Mesenchymal stem cell (in vitro differentiated cells and primary cell): ENCODE data around the gene SKAP1.

Source experiments
- DNase-seq: peaks from one replicate; pipeline ENCODE4 v3.0.0-alpha.2; 2013
- H2AFZ ChIP-seq: one replicate; pipeline ENCODE4 v1.6.1; 2013; ENCODE audit warnings: low read depth, mild to moderate bottlenecking, control low read depth, inconsistent platforms, low read length, moderate library complexity
- H2AK5ac ChIP-seq: 2 replicates; pipeline ENCODE4 v1.6.1; 2013; ENCODE audit warnings: low read length, moderate library complexity, mild to moderate bottlenecking, inconsistent platforms; ENCODE audit not compliant: severe bottlenecking
- H2BK120ac ChIP-seq: one replicate; pipeline ENCODE4 v1.6.1; 2013; ENCODE audit warnings: low read depth, mild to moderate bottlenecking, inconsistent platforms, low read length, moderate library complexity
- H2BK12ac ChIP-seq, 2 experiments: one replicate each; pipeline ENCODE4 v1.6.1; 2013; ENCODE audit warnings: inconsistent platforms in 2 of 2, low read length in 2 of 2, mild to moderate bottlenecking in 2 of 2, moderate library complexity in 2 of 2, control low read depth in 1 of 2
- H2BK15ac ChIP-seq: one replicate; pipeline ENCODE4 v1.6.1; 2013; ENCODE audit warnings: mild to moderate bottlenecking, low read depth, inconsistent platforms; ENCODE audit not compliant: poor library complexity, severe bottlenecking
- H2BK5ac ChIP-seq: 2 replicates; pipeline ENCODE4 v1.6.1; 2013; ENCODE audit warnings: low read depth, mild to moderate bottlenecking, low read length, control low read depth, inconsistent platforms; ENCODE audit not compliant: poor library complexity, severe bottlenecking
- H3K14ac ChIP-seq, 2 experiments: one replicate each; pipeline ENCODE4 v1.6.1; 2013; ENCODE audit warnings: inconsistent platforms in 2 of 2, low read length in 2 of 2, control low read depth in 1 of 2, mild to moderate bottlenecking in 1 of 2, moderate library complexity in 1 of 2
- H3K18ac ChIP-seq, 2 experiments: one replicate each; pipeline ENCODE4 v1.6.1; 2013; ENCODE audit warnings: inconsistent platforms in 2 of 2, low read length in 2 of 2, control low read depth in 1 of 2, low read depth in 1 of 2, mild to moderate bottlenecking in 1 of 2
- H3K23ac ChIP-seq, 2 experiments: one replicate each; pipeline ENCODE4 v1.6.1; 2013; ENCODE audit warnings: inconsistent platforms in 2 of 2, low read length in 2 of 2, mild to moderate bottlenecking in 2 of 2, moderate library complexity in 2 of 2, control low read depth in 1 of 2
- H3K27ac ChIP-seq: 2 replicates; pipeline ENCODE4 v1.5.1; 2013; ENCODE audit warnings: mild to moderate bottlenecking, moderate library complexity, low read length, control low read depth, inconsistent platforms; ENCODE audit not compliant: poor library complexity, severe bottlenecking
- H3K27me3 ChIP-seq, 2 experiments: 2 replicates each; pipeline versions ENCODE4 v1.6.1 to v1.7.0; 2013; ENCODE audit warnings: low read length in 2 of 2, mild to moderate bottlenecking in 2 of 2, moderate library complexity in 2 of 2, control low read depth in 1 of 2, inconsistent platforms in 1 of 2; ENCODE audit not compliant: control insufficient read depth in 1 of 2, insufficient read depth in 1 of 2
- H3K36me3 ChIP-seq, 2 experiments: 2 replicates each; pipeline versions ENCODE4 v1.6.1 to v1.7.0; 2013; ENCODE audit warnings: low read length in 2 of 2, control low read depth in 1 of 2, inconsistent platforms in 1 of 2, low read depth in 1 of 2, mild to moderate bottlenecking in 1 of 2; ENCODE audit not compliant: insufficient read depth in 2 of 2, control insufficient read depth in 1 of 2
- H3K4ac ChIP-seq, 2 experiments: one replicate each; pipeline ENCODE4 v1.6.1; 2013; ENCODE audit warnings: inconsistent platforms in 2 of 2, low read length in 2 of 2, mild to moderate bottlenecking in 2 of 2, moderate library complexity in 2 of 2, control low read depth in 1 of 2, low read depth in 1 of 2
- H3K4me1 ChIP-seq: 2 replicates; pipeline ENCODE4 v1.6.1; 2013; ENCODE audit warnings: low read depth, low read length, control low read depth; ENCODE audit not compliant: control insufficient read depth, insufficient read depth
- H3K4me2 ChIP-seq: 2 replicates; pipeline ENCODE4 v1.6.1; 2013; ENCODE audit warnings: low read length, mild to moderate bottlenecking, inconsistent platforms; ENCODE audit not compliant: poor library complexity, severe bottlenecking
- H3K4me3 ChIP-seq, 2 experiments: 2 replicates each; pipeline versions ENCODE4 v1.5.1 to v1.7.0; 2013; ENCODE audit warnings: low read length in 2 of 2, mild to moderate bottlenecking in 2 of 2, control low read depth in 1 of 2, low read depth in 1 of 2; ENCODE audit not compliant: insufficient read depth in 1 of 2
- H3K79me1 ChIP-seq: replicated peaks from 2 replicates; pipeline ENCODE4 v1.6.1; 2013; ENCODE audit warnings: mild to moderate bottlenecking, control low read depth, low read length, inconsistent platforms; ENCODE audit not compliant: poor library complexity, severe bottlenecking
- H3K9ac ChIP-seq: 2 replicates; pipeline ENCODE4 v1.7.0; 2013; ENCODE audit warnings: mild to moderate bottlenecking, low read length, moderate library complexity
- H3K9me3 ChIP-seq: 2 replicates; pipeline ENCODE4 v1.7.0; 2013; ENCODE audit warnings: mild to moderate bottlenecking, low read length; ENCODE audit not compliant: control insufficient read depth
- H4K8ac ChIP-seq: one replicate; pipeline ENCODE4 v1.6.1; 2013; ENCODE audit warnings: inconsistent platforms, mild to moderate bottlenecking, low read length, moderate library complexity
- H4K91ac ChIP-seq: one replicate; pipeline ENCODE4 v1.6.1; 2013; ENCODE audit warnings: mild to moderate bottlenecking, low read length, inconsistent platforms
- WGBS: methylation state at CpG from one replicate; pipeline ENCODE4 v1.1.7; 2013; ENCODE audit warnings: mixed read lengths; 5-methylcytosine and 5-hydroxymethylcytosine counted together

SKAP1 gene

DNA sequence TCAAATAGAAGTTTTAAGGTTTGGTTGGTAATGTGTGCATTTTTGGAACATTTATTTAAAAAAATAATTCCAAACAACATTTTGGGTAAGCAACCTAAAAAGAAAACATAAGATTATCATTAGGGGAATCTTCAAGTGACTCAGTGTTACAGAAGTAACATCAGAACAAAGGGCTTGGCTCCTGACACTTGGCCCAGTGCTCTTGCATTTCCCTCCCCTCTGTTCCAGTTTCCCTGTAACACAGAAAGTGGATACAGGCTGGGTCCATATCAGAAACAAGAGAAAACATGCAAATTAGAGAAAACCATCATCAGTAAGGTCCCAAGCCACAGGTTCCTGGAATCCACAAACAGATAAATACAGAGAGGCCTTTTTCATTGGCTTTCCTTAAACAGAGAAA, 40.1 kb downstream of the SKAP1 start:
- H4K8ac ChIP-seq = no peak overlapping the region
- H3K4ac ChIP-seq = no peak overlapping the region
- H3K4me2 ChIP-seq = no peak overlapping the region
- H2BK5ac ChIP-seq = no peak overlapping the region
- H3K36me3 ChIP-seq = no peaks in the 10 kb centered on the region
- H2BK12ac ChIP-seq = no peak overlapping the region
- no peak overlapping the region for H3K23ac ChIP-seq
- no peak for DNase-seq
- no peak overlapping the region for H2AK5ac ChIP-seq
- H2BK15ac ChIP-seq = no peak overlapping the region
- no peak overlapping the region for H4K91ac ChIP-seq
- H3K79me1 ChIP-seq = no peaks in the 10 kb centered on the region
- H3K27ac ChIP-seq = no peak overlapping the region
- peak overlapping the region in 1 of 2 experiments; percentile 30 for H3K18ac ChIP-seq
- H3K9ac ChIP-seq = no peak overlapping the region
- no peaks in the 10 kb centered on the region for H3K4me1 ChIP-seq
- H2AFZ ChIP-seq = no peak overlapping the region
- H3K14ac ChIP-seq = no peak overlapping the region
- peaks cover 7 to 12% of the 10 kb centered on the region in 2 experiments for H3K27me3 ChIP-seq
- no peaks in the 10 kb centered on the region for H3K9me3 ChIP-seq
- H3K4me3 ChIP-seq = no peak overlapping the region
- H2BK120ac ChIP-seq = no peak overlapping the region

DNA sequence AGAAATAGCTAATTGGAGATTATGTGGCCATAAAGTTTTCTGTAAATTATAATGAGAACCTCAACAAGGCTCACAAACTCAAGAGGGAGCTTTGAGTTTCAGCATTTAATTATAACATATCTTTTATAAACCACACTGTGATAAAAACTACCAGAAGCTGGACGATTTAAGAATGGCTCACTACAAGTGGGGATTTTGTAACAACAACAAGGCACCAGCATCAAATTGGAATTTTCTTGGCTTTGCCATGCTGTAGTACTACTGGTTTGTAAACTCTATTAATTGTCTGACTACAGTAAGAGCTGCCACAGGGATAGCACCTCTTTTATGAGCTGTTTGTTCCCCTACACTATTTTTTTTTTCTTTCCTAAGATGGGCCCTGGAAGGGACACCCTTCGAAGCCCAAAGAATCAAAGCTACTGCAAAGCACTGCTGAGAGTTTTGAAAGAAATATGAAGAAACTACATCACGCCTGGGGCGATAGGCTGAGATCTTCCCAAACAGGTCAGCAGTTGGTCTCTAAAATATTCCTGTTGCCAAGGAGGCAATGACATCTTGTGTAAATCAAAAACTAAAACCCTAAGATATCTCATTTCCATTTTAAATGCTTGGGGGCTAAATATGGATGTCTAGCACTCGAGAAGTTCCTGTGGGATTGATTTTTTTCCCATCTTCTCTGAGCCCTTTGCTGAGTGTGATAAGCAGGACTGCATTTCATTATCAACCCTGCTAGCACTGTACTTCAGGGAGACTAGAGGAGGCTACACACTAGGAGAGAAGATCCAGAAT, 40.9 kb downstream of the SKAP1 start:
- Histone ChIP-seq H3K9ac (no peak overlapping the region), H4K91ac (no peak overlapping the region), H3K23ac (no peak overlapping the region), H3K36me3 (no peaks in the 10 kb centered on the region), H3K4me3 (no peak overlapping the region), H2AK5ac (no peak overlapping the region), H2AFZ (no peak overlapping the region), H3K9me3 (no peaks in the 10 kb centered on the region), H3K27ac (no peak overlapping the region), H3K4me1 (no peaks in the 10 kb centered on the region), H3K14ac (no peak overlapping the region), H3K27me3 (peaks cover 11 to 14% of the 10 kb centered on the region in 2 experiments), H2BK120ac (no peak overlapping the region), H2BK15ac (no peak overlapping the region), H3K4ac (no peak overlapping the region), H4K8ac (no peak overlapping the region), H3K18ac (no peak overlapping the region), H2BK12ac (no peak overlapping the region), H3K4me2 (no peak overlapping the region), H2BK5ac (no peak overlapping the region), H3K79me1 (no peaks in the 10 kb centered on the region)
- 87% methylated on average over 4 of the region's 5 CpGs for WGBS
- DNase-seq = no peak

- 100% methylated on average over 1 of the region's 1 CpG for WGBS
- Histone ChIP-seq H3K4me1 (no peaks in the 10 kb centered on the region), H4K91ac (no peak overlapping the region), H3K23ac (no peak overlapping the region), H3K4ac (no peak overlapping the region), H3K9me3 (no peaks in the 10 kb centered on the region), H3K9ac (no peak overlapping the region), H3K79me1 (no peaks in the 10 kb centered on the region), H2AFZ (no peak overlapping the region), H4K8ac (no peak overlapping the region), H3K4me3 (no peak overlapping the region), H3K27me3 (peaks cover 11 to 21% of the 10 kb centered on the region in 2 experiments), H2AK5ac (no peak overlapping the region), H3K4me2 (no peak overlapping the region), H2BK15ac (no peak overlapping the region), H2BK120ac (no peak overlapping the region), H3K36me3 (no peaks in the 10 kb centered on the region), H3K14ac (no peak overlapping the region), H3K27ac (no peak overlapping the region), H2BK5ac (no peak overlapping the region), H2BK12ac (no peak overlapping the region), H3K18ac (no peak overlapping the region)
- no peak for DNase-seq
These were observed 43.2 kb downstream of the SKAP1 start for GRCh38 chr17:48386826-48387225.

- no peaks in the 10 kb centered on the region for H3K4me1 ChIP-seq
- H3K79me1 ChIP-seq = no peaks in the 10 kb centered on the region
- no peak overlapping the region for H3K4ac ChIP-seq
- H4K8ac ChIP-seq = no peak overlapping the region
- no peak overlapping the region for H2BK12ac ChIP-seq
- peaks cover 11 to 27% of the 10 kb centered on the region in 2 experiments for H3K27me3 ChIP-seq
- no peak overlapping the region for H3K4me3 ChIP-seq
- H3K9ac ChIP-seq = no peak overlapping the region
- H3K14ac ChIP-seq = no peak overlapping the region
- no peak overlapping the region for H2BK120ac ChIP-seq
- H3K23ac ChIP-seq = no peak overlapping the region
- no peaks in the 10 kb centered on the region for H3K9me3 ChIP-seq
- no peak overlapping the region for H3K4me2 ChIP-seq
- 75% methylated on average over 1 of the region's 1 CpG for WGBS
- H2AFZ ChIP-seq = no peak overlapping the region
- DNase-seq = no peak
- no peak overlapping the region for H2BK15ac ChIP-seq
- no peaks in the 10 kb centered on the region for H3K36me3 ChIP-seq
- H3K18ac ChIP-seq = no peak overlapping the region
- H3K27ac ChIP-seq = no peak overlapping the region
- no peak overlapping the region for H2AK5ac ChIP-seq
- no peak overlapping the region for H2BK5ac ChIP-seq
- H4K91ac ChIP-seq = no peak overlapping the region
These were observed 44.7 kb downstream of the SKAP1 start for GRCh38 chr17:48385319-48385718.
